Endothelial cell of umbilical vein (primary cell): Measurements from ENCODE around the gene CEP19. TPM values are rescaled to one million over a fixed set of nuclear protein-coding genes. Genes with fewer than 3 reads are reported as not detected.

ENCODE experiments used
- BruUV-seq: library from RNA; stranded (reverse); fragments of 400-500 nt; replicated peaks from 2 replicates; lab custom pipeline; 2021; lab: Mats Ljungman, UMichigan
- CTCF ChIA-PET: fragments of 300-600, 350-600 bp; sonication (Branson Sonifier 250); formaldehyde crosslinking; loops from one replicate; lab custom pipeline; 2021; ENCODE audit warnings: antibody characterized with exemption, inconsistent platforms; lab: Charles Lee
- POLR2A ChIA-PET: fragments of 300-600, 350-600 bp; sonication (Branson Sonifier 250); formaldehyde crosslinking; loops from one replicate; lab custom pipeline; 2021; ENCODE audit warnings: antibody characterized with exemption, inconsistent platforms; lab: Charles Lee
- DNase-seq: peaks from one replicate; pipeline ENCODE4 v3.0.0-alpha.2; 2011; ENCODE audit warnings: low read depth, low spot score
- FAIRE-seq: peaks from 2 replicates; lab custom pipeline; 2011; peaks lifted over from hg19 to GRCh38; lab: Jason Lieb, UNC
- H2AFZ ChIP-seq: 2 replicates; pipeline ENCODE4 v1.6.0; 2012; ENCODE audit warnings: low read depth, low read length, control low read depth, inconsistent platforms
- H3K27ac ChIP-seq: 2 replicates; pipeline ENCODE4 v1.5.1; 2011; ENCODE audit warnings: low read depth, mild to moderate bottlenecking, control low read depth, low read length, moderate library complexity; ENCODE audit not compliant: insufficient read depth
- H3K27me3 ChIP-seq, 2 experiments: 2 replicates each; pipeline versions ENCODE4 v1.6.0 to v1.6.1; 2011; ENCODE audit warnings: low read length in 2 of 2, mixed read lengths in 1 of 2; ENCODE audit not compliant: control insufficient read depth in 2 of 2, insufficient read depth in 2 of 2
- H3K36me3 ChIP-seq, 2 experiments: 2 replicates in 1 of 2; 3 replicates in 1 of 2; pipeline ENCODE4 v1.5.1; 2011; ENCODE audit warnings: low read length in 2 of 2, mild to moderate bottlenecking in 1 of 2, moderate library complexity in 1 of 2; ENCODE audit not compliant: control insufficient read depth in 2 of 2, insufficient read depth in 2 of 2; ENCODE audit errors: extremely low read depth in 1 of 2
- H3K4me1 ChIP-seq: 3 replicates; pipeline ENCODE4 v1.5.1; 2011; ENCODE audit warnings: mild to moderate bottlenecking, low read length; ENCODE audit not compliant: control insufficient read depth, insufficient read depth; ENCODE audit errors: extremely low read depth
- H3K4me2 ChIP-seq: 2 replicates; pipeline ENCODE4 v1.6.1; 2011; ENCODE audit warnings: low read length, control low read depth, mixed read lengths; ENCODE audit not compliant: insufficient read depth
- H3K4me3 ChIP-seq, 3 experiments: fragments of 200-600 bp in 1 of 3; sonication (generic), shearing (Covaris generic) in 1 of 3; replicated peaks in 1 of 3; 2 replicates each; pipeline ENCODE4 v1.5.1; 2011 to 2016; ENCODE audit warnings: control low read depth in 3 of 3, low read length in 3 of 3, mild to moderate bottlenecking in 2 of 3, inconsistent platforms in 1 of 3, low read depth in 1 of 3, moderate library complexity in 1 of 3; ENCODE audit not compliant: insufficient read depth in 1 of 3
- H3K79me2 ChIP-seq: 2 replicates; pipeline ENCODE4 v1.6.0; 2012; ENCODE audit warnings: low read length, inconsistent platforms; ENCODE audit not compliant: control insufficient read depth, insufficient read depth
- H3K9ac ChIP-seq: replicated peaks from 2 replicates; pipeline ENCODE3; 2011; ENCODE audit warnings: low read length, control low read depth; ENCODE audit not compliant: insufficient read depth; ENCODE audit errors: extremely low read depth
- H3K9me1 ChIP-seq: replicated peaks from 3 replicates; pipeline ENCODE4 v1.6.0; 2011; ENCODE audit warnings: mild to moderate bottlenecking, low read length; ENCODE audit not compliant: control insufficient read depth, insufficient read depth; ENCODE audit errors: extremely low read depth
- H3K9me3 ChIP-seq: replicated peaks from 2 replicates; pipeline ENCODE4 v1.5.1; 2012; ENCODE audit warnings: low read length, inconsistent platforms; ENCODE audit not compliant: control insufficient read depth, insufficient read depth
- H4K20me1 ChIP-seq: replicated peaks from 2 replicates; pipeline ENCODE3; 2011; ENCODE audit warnings: mild to moderate bottlenecking, low read length; ENCODE audit not compliant: control insufficient read depth, insufficient read depth; ENCODE audit errors: extremely low read depth
- FOS ChIP-seq: IDR thresholded peaks from 2 replicates; pipeline ENCODE4 v1.6.1; 2011; ENCODE audit warnings: mild to moderate bottlenecking, low read length, moderate library complexity, borderline replicate concordance; ENCODE audit not compliant: insufficient read depth
- JUN ChIP-seq: IDR thresholded peaks from 2 replicates; pipeline ENCODE4 v1.6.1; 2011; ENCODE audit warnings: borderline replicate concordance, low read depth; ENCODE audit not compliant: insufficient read length, insufficient read depth
- MYC ChIP-seq: IDR thresholded peaks from one replicate; pipeline ENCODE4 v1.6.1; 2011; ENCODE audit warnings: mild to moderate bottlenecking, low read depth, low read length
- dilution Hi-C: fragments of 300-500 bp; cut with MboI; formaldehyde crosslinking; loops from one replicate; pipeline ENCODE4 v1.15.0; 2019; ENCODE audit warnings: low sequenced_read_pairs; ENCODE audit not compliant: extremely low pct_ligation_motif_present
- intact Hi-C: fragments of 100-400 bp; cut with micrococcal nuclease; formaldehyde crosslinking; loops from one replicate; pipeline ENCODE4 v1.10.0; 2022
- polyA plus RNA-seq, 4 experiments: library from polyadenylated mRNA; depleted of rRNA in 3 of 4; stranded (reverse) in 3 of 4; unstranded in 1 of 4; fragments of >200 nt; gene quantifications; 2 replicates each; pipeline versions ENCODE4 v1.2.1 to v1.2.3, GENCODE V29; 2011 to 2012; ENCODE audit warnings: missing spikeins in 1 of 4
- total RNA-seq: library from RNA; stranded (reverse); gene quantifications from 2 replicates; pipeline ENCODE4 v1.2.3, GENCODE V29; 2021
- TF ChIP-seq, protein P1 (sequence below): IDR thresholded peaks from 2 replicates; pipeline ENCODE4 v1.6.1; 2011; ENCODE audit not compliant: insufficient read depth, insufficient read length
- TF ChIP-seq, protein P2 (sequence below), 2 donors: IDR thresholded peaks; 1 replicate in 1 of 2; 2 replicates in 1 of 2; pipeline ENCODE4 v1.5.1; 2011; ENCODE audit warnings: low read length in 2 of 2, mild to moderate bottlenecking in 2 of 2, moderate library complexity in 2 of 2, control low read depth in 1 of 2, inconsistent platforms in 1 of 2, low read depth in 1 of 2; ENCODE audit not compliant: insufficient read depth in 1 of 2; ENCODE audit errors: extremely low read depth in 1 of 2

CEP19 gene
- total and polyA plus RNA-seq, 2 donors (not counting 3 experiments of a cell fraction or from before 2014, with no cell fraction given), result 0.87 to 1.6 TPM

DNA sequence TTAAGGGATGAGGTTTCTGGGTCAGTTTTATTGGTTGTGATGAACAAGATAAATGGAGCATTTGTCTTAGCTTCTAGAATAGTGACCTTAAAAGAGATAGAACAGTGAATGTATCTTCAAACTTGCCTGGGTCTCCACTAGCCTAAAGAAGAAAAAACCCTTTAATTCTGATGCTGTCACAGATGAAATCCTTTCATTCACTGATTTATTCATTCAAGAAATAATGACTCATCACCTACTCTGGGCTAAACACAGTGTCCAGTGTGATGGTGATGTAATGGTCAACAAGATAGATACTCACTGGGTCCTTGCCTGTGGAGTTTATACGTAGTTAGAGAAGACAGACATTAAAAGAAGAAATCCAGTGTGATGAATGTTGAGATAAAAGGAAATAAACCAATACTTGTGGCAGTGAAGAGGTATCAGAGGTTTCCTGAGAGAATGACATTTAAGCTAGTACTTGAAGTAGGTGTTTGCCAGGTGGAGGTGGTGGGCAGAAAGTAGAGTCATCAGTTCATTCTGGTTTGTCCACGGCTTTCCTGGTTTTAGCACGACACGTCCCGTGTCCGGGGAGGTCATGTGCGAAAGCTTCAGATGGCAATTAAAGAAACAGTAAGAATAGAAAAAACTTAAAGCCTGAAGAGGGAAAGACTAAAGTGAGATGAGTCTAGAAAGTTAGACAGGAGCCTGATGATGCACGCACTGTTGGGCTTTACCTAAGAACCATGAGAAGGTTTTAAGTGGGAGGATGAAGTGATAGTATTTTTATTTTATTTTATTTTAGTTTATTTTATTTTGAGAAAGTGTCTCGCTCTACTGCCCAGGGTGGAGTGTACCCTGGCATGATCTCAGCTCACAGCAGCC, 46.1 kb upstream of the CEP19 start:
- Histone ChIP-seq H3K9ac (no peak overlapping the region), H3K27me3 (no peaks in the 10 kb centered on the region), H3K27ac (no peak overlapping the region), H3K4me2 (no peak overlapping the region), H3K4me3 (no peak overlapping the region), H2AFZ (no peak overlapping the region), H3K9me3 (no peaks in the 10 kb centered on the region), H3K79me2 (peaks cover 68% of the 10 kb centered on the region), H3K36me3 (peaks cover under 1 to 2% of the 10 kb centered on the region in 2 experiments), H3K9me1 (no peaks in the 10 kb centered on the region), H3K4me1 (peaks cover 6% of the 10 kb centered on the region), H4K20me1 (peaks cover 7% of the 10 kb centered on the region)
- peak; percentile 67 for FAIRE-seq
- dilution Hi-C loops (no loop called here), intact Hi-C loops (no loop called here)
- POLR2A ChIA-PET, result no interaction called here
- peak; percentile 54 for DNase-seq
- peak; percentile 75 for TF ChIP-seq JUN
- TF ChIP-seq FOS, result peak; percentile 81
- TF ChIP-seq, protein P1, sequence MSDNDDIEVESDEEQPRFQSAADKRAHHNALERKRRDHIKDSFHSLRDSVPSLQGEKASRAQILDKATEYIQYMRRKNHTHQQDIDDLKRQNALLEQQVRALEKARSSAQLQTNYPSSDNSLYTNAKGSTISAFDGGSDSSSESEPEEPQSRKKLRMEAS, result no peak
- no peak for TF ChIP-seq MYC
- TF ChIP-seq, protein P2, sequence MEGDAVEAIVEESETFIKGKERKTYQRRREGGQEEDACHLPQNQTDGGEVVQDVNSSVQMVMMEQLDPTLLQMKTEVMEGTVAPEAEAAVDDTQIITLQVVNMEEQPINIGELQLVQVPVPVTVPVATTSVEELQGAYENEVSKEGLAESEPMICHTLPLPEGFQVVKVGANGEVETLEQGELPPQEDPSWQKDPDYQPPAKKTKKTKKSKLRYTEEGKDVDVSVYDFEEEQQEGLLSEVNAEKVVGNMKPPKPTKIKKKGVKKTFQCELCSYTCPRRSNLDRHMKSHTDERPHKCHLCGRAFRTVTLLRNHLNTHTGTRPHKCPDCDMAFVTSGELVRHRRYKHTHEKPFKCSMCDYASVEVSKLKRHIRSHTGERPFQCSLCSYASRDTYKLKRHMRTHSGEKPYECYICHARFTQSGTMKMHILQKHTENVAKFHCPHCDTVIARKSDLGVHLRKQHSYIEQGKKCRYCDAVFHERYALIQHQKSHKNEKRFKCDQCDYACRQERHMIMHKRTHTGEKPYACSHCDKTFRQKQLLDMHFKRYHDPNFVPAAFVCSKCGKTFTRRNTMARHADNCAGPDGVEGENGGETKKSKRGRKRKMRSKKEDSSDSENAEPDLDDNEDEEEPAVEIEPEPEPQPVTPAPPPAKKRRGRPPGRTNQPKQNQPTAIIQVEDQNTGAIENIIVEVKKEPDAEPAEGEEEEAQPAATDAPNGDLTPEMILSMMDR (IDR thresholded peaks at IDR 0.05; ENCODE audit: extremely low read depth in 1 of 2, insufficient read depth in 1 of 2, low read depth in 1 of 2, low read length in 2 of 2), result no peak
- no TSS peak for BruUV-seq
- CTCF ChIA-PET, result no interaction called here
